Transverse colon (tissue), 4 donors: ENCODE data around the gene ATP1A2. TPM values are rescaled to one million over a fixed set of nuclear protein-coding genes. Genes with fewer than 3 reads are reported as not detected.

ENCODE experiments used
- DNase-seq: peaks from one replicate; pipeline ENCODE4 v3.0.0-alpha.2; 2019
- H3K27ac ChIP-seq, 4 donors: fragments of 200-600 bp; sonication (generic); 2 replicates each; pipeline ENCODE4 v1.5.1; 2016 to 2018; ENCODE audit warnings: inconsistent platforms in 4 of 4
- H3K27me3 ChIP-seq: fragments of 200-600 bp; sonication (generic); 2 replicates; pipeline ENCODE4 v1.5.1; 2017; ENCODE audit warnings: inconsistent platforms
- H3K36me3 ChIP-seq, 4 donors: fragments of 200-600 bp; sonication (generic); 2 replicates each; pipeline ENCODE4 v1.5.1; 2017 to 2019; ENCODE audit warnings: inconsistent platforms in 4 of 4
- H3K4me1 ChIP-seq, 4 donors: fragments of 200-600 bp; sonication (generic); 2 replicates each; pipeline ENCODE4 v1.5.1; 2017 to 2020; ENCODE audit warnings: inconsistent platforms in 4 of 4
- H3K4me3 ChIP-seq, 4 donors: fragments of 200-600 bp; sonication (generic); 1 replicate in 1 of 4; 2 replicates in 3 of 4; pipeline versions ENCODE4 v1.5.1 to v1.6.1; 2017 to 2019; ENCODE audit warnings: inconsistent platforms in 4 of 4
- H3K9me3 ChIP-seq, 2 donors: fragments of 200-600 bp; sonication (generic); 2 replicates each; pipeline ENCODE4 v1.5.1; 2017 to 2019; ENCODE audit warnings: inconsistent platforms in 2 of 2
- EP300 ChIP-seq: sonication (generic); formaldehyde crosslinking; IDR thresholded peaks from one replicate; pipeline ENCODE4 v1.6.1; 2017; ENCODE audit warnings: antibody characterized with exemption, low read depth
- POLR2A ChIP-seq: fragments of 450-650 bp; IDR thresholded peaks from one replicate; pipeline ENCODE4 v1.6.1; 2016; ENCODE audit warnings: antibody characterized with exemption, mild to moderate bottlenecking, moderate library complexity
- POLR2AphosphoS5 ChIP-seq, 3 donors: sonication (generic); formaldehyde crosslinking; IDR thresholded peaks; one replicate each; pipeline ENCODE4 v1.6.1; 2016; ENCODE audit warnings: antibody characterized with exemption in 3 of 3
- WGBS, 2 donors: methylation state at CpG; one replicate each; pipeline ENCODE4 v1.1.5; 2018; ENCODE audit warnings: low coverage in 1 of 2; 5-methylcytosine and 5-hydroxymethylcytosine counted together
- in situ Hi-C, 4 donors: fragments of 200-750 bp; cut with MboI; loops; one replicate each; pipeline versions ENCODE4 v1.15.0 to v1.15.1; 2017; ENCODE audit warnings: low sequenced_read_pairs in 3 of 4, low pct_ligation_motif_present in 1 of 4, low pct_unique_long_range_greater_than_20kb in 1 of 4
- intact Hi-C: fragments of 100-400 bp; cut with DNase I; formaldehyde crosslinking; loops from one replicate; pipeline ENCODE4 v1.15.1; 2023; ENCODE audit warnings: low total_unique reads
- total RNA-seq, 4 donors: library from RNA; depleted of rRNA; stranded (reverse); fragments of >200 nt; gene quantifications; one replicate each; pipeline ENCODE4 v1.1.0, GENCODE V29; 2016
- TF ChIP-seq, protein P1 (sequence below), 5 experiments: fragments of 200-600 bp in 3 of 5; fragments of 450-650 bp in 2 of 5; sonication (generic) in 3 of 5; IDR thresholded peaks; 1 replicate in 2 of 5; 2 replicates in 3 of 5; pipeline ENCODE4 v1.5.1; 2016 to 2017; ENCODE audit warnings: antibody characterized with exemption in 5 of 5, inconsistent platforms in 3 of 5, mild to moderate bottlenecking in 2 of 5, moderate library complexity in 1 of 5

Gene ATP1A2
- total RNA-seq, 4 donors from 2014 or later: 11.4 to 40.8 (median 23.1) TPM

GRCh38 chr1:160166166-160166868 lies 50.8 kb downstream of the ATP1A2 start:
- 75 to 79% methylated on average over 5 to 12 of the region's 12 CpGs for WGBS, 2 donors
- Histone ChIP-seq H3K27ac (no peak overlapping the region), H3K4me1 (no peaks in the 10 kb centered on the region), H3K4me3 (no peak overlapping the region), H3K27me3 (peaks cover 3% of the 10 kb centered on the region), H3K36me3 (no peaks in the 10 kb centered on the region), H3K9me3 (no peaks in the 10 kb centered on the region)
- intact Hi-C loops (no loop called here), in situ Hi-C loops (no loop called here)
- no peak for DNase-seq
- TF ChIP-seq POLR2A (no peak), POLR2AphosphoS5 (IDR thresholded peaks at IDR 0.05) (no peak), EP300 (no peak)
- TF ChIP-seq, protein P1, sequence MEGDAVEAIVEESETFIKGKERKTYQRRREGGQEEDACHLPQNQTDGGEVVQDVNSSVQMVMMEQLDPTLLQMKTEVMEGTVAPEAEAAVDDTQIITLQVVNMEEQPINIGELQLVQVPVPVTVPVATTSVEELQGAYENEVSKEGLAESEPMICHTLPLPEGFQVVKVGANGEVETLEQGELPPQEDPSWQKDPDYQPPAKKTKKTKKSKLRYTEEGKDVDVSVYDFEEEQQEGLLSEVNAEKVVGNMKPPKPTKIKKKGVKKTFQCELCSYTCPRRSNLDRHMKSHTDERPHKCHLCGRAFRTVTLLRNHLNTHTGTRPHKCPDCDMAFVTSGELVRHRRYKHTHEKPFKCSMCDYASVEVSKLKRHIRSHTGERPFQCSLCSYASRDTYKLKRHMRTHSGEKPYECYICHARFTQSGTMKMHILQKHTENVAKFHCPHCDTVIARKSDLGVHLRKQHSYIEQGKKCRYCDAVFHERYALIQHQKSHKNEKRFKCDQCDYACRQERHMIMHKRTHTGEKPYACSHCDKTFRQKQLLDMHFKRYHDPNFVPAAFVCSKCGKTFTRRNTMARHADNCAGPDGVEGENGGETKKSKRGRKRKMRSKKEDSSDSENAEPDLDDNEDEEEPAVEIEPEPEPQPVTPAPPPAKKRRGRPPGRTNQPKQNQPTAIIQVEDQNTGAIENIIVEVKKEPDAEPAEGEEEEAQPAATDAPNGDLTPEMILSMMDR (IDR thresholded peaks at IDR 0.05): no peak

GRCh38 chr1:160167056-160167455 lies 51.5 kb downstream of the ATP1A2 start:
- DNase-seq: no peak
- Histone ChIP-seq H3K36me3 (no peaks in the 10 kb centered on the region), H3K9me3 (no peaks in the 10 kb centered on the region), H3K27ac (no peak overlapping the region), H3K4me1 (no peaks in the 10 kb centered on the region), H3K27me3 (peaks cover 3% of the 10 kb centered on the region), H3K4me3 (no peak overlapping the region)
- in situ Hi-C loops (no loop called here), intact Hi-C loops (no loop called here)
- WGBS, 2 donors: 81 to 89% methylated on average over 3 to 4 of the region's 4 CpGs
- TF ChIP-seq POLR2A (no peak), POLR2AphosphoS5 (IDR thresholded peaks at IDR 0.05) (no peak), EP300 (no peak)
- TF ChIP-seq, protein P1 (IDR thresholded peaks at IDR 0.05): no peak

DNA sequence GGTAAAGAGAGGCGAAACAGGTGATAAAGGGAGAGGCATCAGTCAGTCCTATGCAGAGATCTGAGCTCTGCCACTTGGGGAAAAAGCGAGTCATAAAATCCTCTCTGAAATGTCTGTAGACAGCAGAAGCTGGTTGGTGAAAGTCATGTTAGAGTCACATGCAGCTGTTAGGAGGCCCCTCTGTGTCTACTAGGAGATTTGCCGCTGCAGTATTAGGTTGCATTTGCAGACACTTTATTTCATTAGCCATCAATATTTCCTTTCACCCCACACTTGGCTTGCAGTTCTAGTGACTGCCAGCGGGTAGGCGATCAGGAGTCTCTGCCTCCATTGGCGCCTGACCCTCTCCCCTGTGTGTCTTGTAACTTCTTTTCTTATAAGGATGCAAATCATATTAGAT lies 52.0 kb downstream of the ATP1A2 start:
- no peaks in the 10 kb centered on the region for H3K36me3 ChIP-seq
- TF ChIP-seq POLR2A (no peak), POLR2AphosphoS5 (IDR thresholded peaks at IDR 0.05) (no peak), EP300 (no peak)
- TF ChIP-seq, protein P1 (IDR thresholded peaks at IDR 0.05): no peak
- in situ Hi-C loops: no loop called here
- no peak for DNase-seq
- H3K27me3 ChIP-seq: peaks cover 3% of the 10 kb centered on the region
- no peak overlapping the region for H3K27ac ChIP-seq
- no peak overlapping the region for H3K4me3 ChIP-seq
- no peaks in the 10 kb centered on the region for H3K4me1 ChIP-seq
- intact Hi-C loops: no loop called here
- 90 to 96% methylated on average over 6 of the region's 6 CpGs for WGBS, 2 donors
- no peaks in the 10 kb centered on the region for H3K9me3 ChIP-seq

DNA sequence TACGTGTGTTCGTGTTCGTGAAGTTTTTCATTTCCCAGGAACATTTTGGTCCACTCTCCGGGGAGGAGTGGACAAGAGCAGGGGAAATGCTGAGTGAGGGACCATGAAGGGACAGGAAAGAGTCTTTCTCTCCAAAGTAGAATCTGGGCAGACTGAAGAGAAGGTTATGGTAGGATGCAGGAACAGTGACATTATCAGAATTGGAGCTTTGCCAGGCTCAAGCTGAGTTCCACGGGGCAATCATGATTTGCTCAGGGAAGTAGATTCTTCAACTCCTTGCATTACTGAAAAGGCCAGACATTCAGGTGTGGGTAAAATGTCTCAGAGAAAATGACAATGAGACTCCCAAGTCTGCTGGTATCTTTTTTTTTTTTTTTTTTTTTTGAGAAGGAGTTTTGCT lies 52.5 kb downstream of the ATP1A2 start:
- no peaks in the 10 kb centered on the region for H3K4me1 ChIP-seq
- TF ChIP-seq POLR2AphosphoS5 (IDR thresholded peaks at IDR 0.05): no peak
- no peak for TF ChIP-seq EP300
- no peak for TF ChIP-seq POLR2A
- TF ChIP-seq, protein P1 (IDR thresholded peaks at IDR 0.05): no peak
- 43 to 82% methylated on average over 1 to 5 of the region's 5 CpGs for whole genome bisulfite sequencing, 2 donors
- DNase-seq: no peak
- no peaks in the 10 kb centered on the region for H3K9me3 ChIP-seq
- H3K27me3 ChIP-seq: peaks cover 3% of the 10 kb centered on the region
- H3K4me3 ChIP-seq: no peak overlapping the region
- in situ Hi-C loops (no loop called here), intact Hi-C loops (no loop called here)
- H3K27ac ChIP-seq: no peak overlapping the region
- H3K36me3 ChIP-seq: no peaks in the 10 kb centered on the region
